Sigmoid colon (tissue), 7 donors: ENCODE data around the gene SMC1A. TPM values are rescaled to one million over a fixed set of nuclear protein-coding genes. Genes with fewer than 3 reads are reported as not detected.

Source experiments
- DNase-seq: peaks from one replicate; pipeline ENCODE4 v3.0.0-alpha.2; 2019
- H3K27ac ChIP-seq, 4 donors: fragments of 200-600 bp; sonication (generic); one replicate each; pipeline ENCODE4 v1.5.1; 2016 to 2019; ENCODE audit warnings: mild to moderate bottlenecking in 1 of 4
- H3K27me3 ChIP-seq, 3 donors: fragments of 200-600 bp; sonication (generic); one replicate each; pipeline ENCODE4 v1.5.1; 2019; ENCODE audit warnings: mild to moderate bottlenecking in 1 of 3
- H3K36me3 ChIP-seq, 4 donors: fragments of 200-600 bp; sonication (generic); one replicate each; pipeline ENCODE4 v1.5.1; 2016 to 2019
- H3K4me1 ChIP-seq, 4 donors: fragments of 200-600 bp; sonication (generic); one replicate each; pipeline ENCODE4 v1.5.1; 2017 to 2019
- H3K4me3 ChIP-seq, 4 donors: fragments of 200-600 bp; sonication (generic); one replicate each; pipeline ENCODE4 v1.5.1; 2017 to 2019; ENCODE audit warnings: mild to moderate bottlenecking in 2 of 4, moderate library complexity in 1 of 4
- H3K9me3 ChIP-seq, 4 donors: fragments of 200-600 bp in 3 of 4; sonication (generic) in 3 of 4; one replicate each; pipeline versions ENCODE4 v1.5.1 to v1.6.1; 2013 to 2019
- EP300 ChIP-seq, 4 donors: sonication (generic); formaldehyde crosslinking; IDR thresholded peaks; one replicate each; pipeline ENCODE4 v1.6.1; 2017; ENCODE audit warnings: antibody characterized with exemption in 4 of 4
- POLR2A ChIP-seq, 2 donors: fragments of 450-650 bp; IDR thresholded peaks; one replicate each; pipeline ENCODE4 v1.6.1; 2016; ENCODE audit warnings: antibody characterized with exemption in 2 of 2, mild to moderate bottlenecking in 2 of 2, moderate library complexity in 2 of 2
- POLR2AphosphoS5 ChIP-seq, 4 donors: sonication (generic); formaldehyde crosslinking; IDR thresholded peaks; one replicate each; pipeline ENCODE4 v1.6.1; 2017; ENCODE audit warnings: antibody characterized with exemption in 4 of 4
- WGBS, 2 donors: extraction: QIAGEN DNeasy Blood & Tissue Kit; methylation state at CpG; one replicate each; pipeline ENCODE4 v1.1.7; 2013; 5-methylcytosine and 5-hydroxymethylcytosine counted together
- intact Hi-C: fragments of 100-400 bp; cut with DNase I; formaldehyde crosslinking; loops from one replicate; pipeline ENCODE4 v1.15.1; 2023
- polyA plus RNA-seq, 3 donors: library from polyadenylated mRNA; stranded (reverse); fragments of 200-250 nt; gene quantifications; one replicate each; pipeline ENCODE4 v1.2.3, GENCODE V29; 2013
- total RNA-seq, 4 donors: library from RNA; depleted of rRNA; stranded (reverse); fragments of >200 nt; gene quantifications; one replicate each; pipeline ENCODE4 v1.1.0, GENCODE V29; 2016
- TF ChIP-seq, protein P1 (sequence below), 4 experiments: fragments of 450-650 bp in 3 of 4; fragments of 200-600 bp in 1 of 4; IDR thresholded peaks; one replicate each; pipeline ENCODE4 v1.5.1; 2016 to 2019; ENCODE audit warnings: antibody characterized with exemption in 4 of 4, mild to moderate bottlenecking in 3 of 4, moderate library complexity in 2 of 4
- donor health status: healthy with polysubstance abuse.
- donor health status: Bipolar disorder and iron deficiency.
- donor health status: healthy.

The SMC1A gene
- total and polyA plus RNA-seq, 7 donors = 4.2 to 45.7 (median 27.8) TPM

GRCh38 chrX:53438174-53438831 lies 15.8 kb upstream of the SMC1A start:
- TF ChIP-seq POLR2A (IDR thresholded peaks at IDR 0.05) (no peak), POLR2AphosphoS5 (IDR thresholded peaks at IDR 0.05) (no peak), EP300 (IDR thresholded peaks at IDR 0.05) (no peak)
- TF ChIP-seq, protein P1, sequence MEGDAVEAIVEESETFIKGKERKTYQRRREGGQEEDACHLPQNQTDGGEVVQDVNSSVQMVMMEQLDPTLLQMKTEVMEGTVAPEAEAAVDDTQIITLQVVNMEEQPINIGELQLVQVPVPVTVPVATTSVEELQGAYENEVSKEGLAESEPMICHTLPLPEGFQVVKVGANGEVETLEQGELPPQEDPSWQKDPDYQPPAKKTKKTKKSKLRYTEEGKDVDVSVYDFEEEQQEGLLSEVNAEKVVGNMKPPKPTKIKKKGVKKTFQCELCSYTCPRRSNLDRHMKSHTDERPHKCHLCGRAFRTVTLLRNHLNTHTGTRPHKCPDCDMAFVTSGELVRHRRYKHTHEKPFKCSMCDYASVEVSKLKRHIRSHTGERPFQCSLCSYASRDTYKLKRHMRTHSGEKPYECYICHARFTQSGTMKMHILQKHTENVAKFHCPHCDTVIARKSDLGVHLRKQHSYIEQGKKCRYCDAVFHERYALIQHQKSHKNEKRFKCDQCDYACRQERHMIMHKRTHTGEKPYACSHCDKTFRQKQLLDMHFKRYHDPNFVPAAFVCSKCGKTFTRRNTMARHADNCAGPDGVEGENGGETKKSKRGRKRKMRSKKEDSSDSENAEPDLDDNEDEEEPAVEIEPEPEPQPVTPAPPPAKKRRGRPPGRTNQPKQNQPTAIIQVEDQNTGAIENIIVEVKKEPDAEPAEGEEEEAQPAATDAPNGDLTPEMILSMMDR (IDR thresholded peaks at IDR 0.05) = no peak
- no peak for DNase-seq
- intact Hi-C loops = loop anchor here (10.0 kb wide), 2 partner anchors 154 to 236 kb away; partner anchors contain the start of gene IQSEC2
- H3K27ac ChIP-seq = no peak overlapping the region
- peaks cover 0 to 24% (median 11%) of the 10 kb centered on the region in 4 donors for H3K4me1 ChIP-seq
- no peaks in the 10 kb centered on the region for H3K9me3 ChIP-seq
- 76 to 77% methylated on average over 5 of the region's 5 CpGs for WGBS, 2 donors
- H3K27me3 ChIP-seq = no peaks in the 10 kb centered on the region
- no peak overlapping the region for H3K4me3 ChIP-seq
- no peaks in the 10 kb centered on the region for H3K36me3 ChIP-seq

- Histone ChIP-seq H3K36me3 (no peaks in the 10 kb centered on the region), H3K27ac (no peak overlapping the region), H3K4me3 (no peak overlapping the region), H3K9me3 (no peaks in the 10 kb centered on the region), H3K4me1 (peaks cover 0 to 25% (median 12%) of the 10 kb centered on the region in 4 donors), H3K27me3 (no peaks in the 10 kb centered on the region)
- no peak for DNase-seq
- 85 to 91% methylated on average over 2 of the region's 2 CpGs for WGBS, 2 donors
- intact Hi-C loops = loop anchor here (2.0 to 10.0 kb wide), 3 partner anchors 124 to 238 kb away; partner anchors contain the start of gene IQSEC2
- TF ChIP-seq POLR2AphosphoS5 (IDR thresholded peaks at IDR 0.05) (no peak), POLR2A (IDR thresholded peaks at IDR 0.05) (no peak), EP300 (IDR thresholded peaks at IDR 0.05) (no peak)
- TF ChIP-seq, protein P1 (IDR thresholded peaks at IDR 0.05) = no peak
These were observed 14.8 kb upstream of the SMC1A start for GRCh38 chrX:53437206-53437605.

DNA sequence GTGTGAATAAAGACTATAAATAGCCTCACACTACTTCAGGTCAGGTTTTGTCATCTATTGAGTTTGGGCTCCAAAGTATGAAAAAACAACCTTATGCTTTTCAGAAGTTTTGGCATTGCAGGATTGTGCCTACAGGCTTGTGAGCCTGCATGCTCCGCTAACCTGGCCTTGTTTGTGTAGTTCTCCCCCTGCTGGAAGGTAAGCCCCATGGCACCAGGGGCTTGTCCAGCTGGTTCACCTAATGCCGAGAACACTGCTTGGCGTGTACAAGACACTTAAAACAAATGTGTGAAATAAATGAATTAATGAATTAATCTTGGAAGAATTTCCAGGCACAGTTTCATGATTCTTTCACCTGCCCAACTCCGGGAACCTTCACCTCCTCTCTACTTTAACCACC lies 13.5 kb upstream of the SMC1A start:
- Histone ChIP-seq H3K36me3 (peaks cover 0 to 12% (median 0%) of the 10 kb centered on the region in 4 donors), H3K4me3 (no peak overlapping the region), H3K27me3 (no peaks in the 10 kb centered on the region), H3K9me3 (no peaks in the 10 kb centered on the region), H3K4me1 (peaks cover 0 to 21% (median 6%) of the 10 kb centered on the region in 4 donors), H3K27ac (no peak overlapping the region)
- WGBS, 2 donors = 1 to 6% methylated on average over 4 of the region's 4 CpGs
- intact Hi-C loops = loop anchor here (2.0 to 10.0 kb wide), 3 partner anchors 123 to 239 kb away; partner anchors contain the start of gene IQSEC2
- TF ChIP-seq, protein P1 (IDR thresholded peaks at IDR 0.05) = peak; percentile 41 to 62 (median 46)
- TF ChIP-seq POLR2A (IDR thresholded peaks at IDR 0.05) = no peak
- DNase-seq = peak; percentile 74

- peaks cover 0 to 21% (median 0%) of the 10 kb centered on the region in 4 donors for H3K36me3 ChIP-seq
- intact Hi-C loops = loop anchor here (10.0 kb wide), 2 partner anchors 149 to 241 kb away; partner anchors contain the start of gene IQSEC2
- 6 to 8% methylated on average over 61 of the region's 61 CpGs for WGBS, 2 donors
- H3K27me3 ChIP-seq = no peaks in the 10 kb centered on the region
- H3K9me3 ChIP-seq = no peaks in the 10 kb centered on the region
- TF ChIP-seq EP300 (IDR thresholded peaks at IDR 0.05) (no peak), POLR2AphosphoS5 (IDR thresholded peaks at IDR 0.05) (peak; percentile 75 to 90 (median 80)), POLR2A (IDR thresholded peaks at IDR 0.05) (peak in 1 of 2 donors; percentile 46)
- TF ChIP-seq, protein P1 (IDR thresholded peaks at IDR 0.05) = no peak
- DNase-seq = peak; percentile 95
- H3K27ac ChIP-seq = peak within 1 kb of the TSS; percentile 66 to 80 (median 76)
- peak within 1 kb of the TSS; percentile 46 to 62 (median 55) for H3K4me3 ChIP-seq
- peaks cover 0 to 13% (median 3%) of the 10 kb centered on the region in 4 donors for H3K4me1 ChIP-seq
These were observed 11.5 kb upstream of the SMC1A start, which contains the start of gene HSD17B10 for GRCh38 chrX:53433651-53434639. TSS of gene HSD17B10 (minus strand) at chrX:53434370. CDS start at chrX:53434345, 25 bp downstream.
